Measurements from ENCODE around the gene HNRNPK. TPM values are rescaled to one million over a fixed set of nuclear protein-coding genes. Genes with fewer than 3 reads are reported as not detected.

The HNRNPK gene
- 100 to 1,000 TPM; 176 to 299 TPM for polyA plus RNA-seq

- peak within 1 kb of the TSS; percentile 94 to 99 for H3K4me3 ChIP-seq (ENCODE audit: low read depth in 1 of 2, low read length in 2 of 2)
- H3K27ac ChIP-seq (ENCODE audit: low read depth in 2 of 2, low read length in 1 of 2), result peak within 1 kb of the TSS; percentile 98
- no peaks in the 10 kb centered on the region for H3K9me3 ChIP-seq (ENCODE audit: control insufficient read depth in 2 of 2, insufficient read depth in 1 of 2, low read depth in 1 of 2, low read length in 1 of 2)
- H3K36me3 ChIP-seq (ENCODE audit: control insufficient read depth in 2 of 2, insufficient read depth in 2 of 2, low read length in 1 of 2), result peaks cover 4 to 5% of the 10 kb centered on the region in 2 donors
- WGBS, 2 donors, result 0 to 1% methylated on average over 56 to 57 of the region's 57 CpGs
- no peaks in the 10 kb centered on the region for H3K27me3 ChIP-seq (ENCODE audit: control insufficient read depth in 1 of 2, insufficient read depth in 2 of 2, low read length in 2 of 2)
- H3K4me1 ChIP-seq (ENCODE audit: control insufficient read depth in 2 of 2, insufficient read depth in 2 of 2, low read length in 1 of 2), result peaks cover 0 to 2% of the 10 kb centered on the region in 2 donors
Observed at GRCh38 chr9:83979812-83980394, at the start of gene HNRNPK. Gene HNRNPK, minus strand, starts transcription at chr9:83980215. Its CDS starts 1,963 bp downstream, at chr9:83978252.

GRCh38 chr9:84027201-84027600 lies 47.2 kb upstream of the HNRNPK start:
- no peaks in the 10 kb centered on the region for H3K9me3 ChIP-seq (ENCODE audit: control insufficient read depth in 2 of 2, insufficient read depth in 1 of 2, low read depth in 1 of 2, low read length in 1 of 2)
- H3K36me3 ChIP-seq (ENCODE audit: control insufficient read depth in 2 of 2, insufficient read depth in 2 of 2, low read length in 1 of 2), result no peaks in the 10 kb centered on the region
- H3K27ac ChIP-seq (ENCODE audit: low read depth in 2 of 2, low read length in 1 of 2), result no peak overlapping the region
- no peaks in the 10 kb centered on the region for H3K4me1 ChIP-seq (ENCODE audit: control insufficient read depth in 2 of 2, insufficient read depth in 2 of 2, low read length in 1 of 2)
- no peaks in the 10 kb centered on the region for H3K27me3 ChIP-seq (ENCODE audit: control insufficient read depth in 1 of 2, insufficient read depth in 2 of 2, low read length in 2 of 2)
- no peak overlapping the region for H3K4me3 ChIP-seq (ENCODE audit: low read depth in 1 of 2, low read length in 2 of 2)
- WGBS, 2 donors, result 76 to 89% methylated on average over 4 of the region's 4 CpGs

GRCh38 chr9:84024041-84024575 lies 44.1 kb upstream of the HNRNPK start:
- 62 to 90% methylated on average over 4 of the region's 4 CpGs for WGBS, 2 donors

GRCh38 chr9:84007662-84008061 lies 27.6 kb upstream of the HNRNPK start:
- Histone ChIP-seq H3K4me3 (ENCODE audit: low read depth in 1 of 2, low read length in 2 of 2) (no peak overlapping the region), H3K4me1 (ENCODE audit: control insufficient read depth in 2 of 2, insufficient read depth in 2 of 2, low read length in 1 of 2) (no peaks in the 10 kb centered on the region), H3K27ac (ENCODE audit: low read depth in 2 of 2, low read length in 1 of 2) (no peak overlapping the region), H3K36me3 (ENCODE audit: control insufficient read depth in 2 of 2, insufficient read depth in 2 of 2, low read length in 1 of 2) (peaks cover 0 to 3% of the 10 kb centered on the region in 2 donors), H3K9me3 (ENCODE audit: control insufficient read depth in 2 of 2, insufficient read depth in 1 of 2, low read depth in 1 of 2, low read length in 1 of 2) (no peaks in the 10 kb centered on the region), H3K27me3 (ENCODE audit: control insufficient read depth in 1 of 2, insufficient read depth in 2 of 2, low read length in 2 of 2) (no peaks in the 10 kb centered on the region)
- WGBS, 2 donors, result 92 to 98% methylated on average over 2 of the region's 2 CpGs

More at GRCh38 chr9:84024041-84024575, 44.1 kb upstream of the HNRNPK start:
- no peak overlapping the region for H3K27ac ChIP-seq (ENCODE audit: low read depth in 2 of 2, low read length in 1 of 2)
- no peak overlapping the region for H3K4me3 ChIP-seq (ENCODE audit: low read depth in 1 of 2, low read length in 2 of 2)
- H3K27me3 ChIP-seq (ENCODE audit: control insufficient read depth in 1 of 2, insufficient read depth in 2 of 2, low read length in 2 of 2), result no peaks in the 10 kb centered on the region
- H3K36me3 ChIP-seq (ENCODE audit: control insufficient read depth in 2 of 2, insufficient read depth in 2 of 2, low read length in 1 of 2), result no peaks in the 10 kb centered on the region
- H3K4me1 ChIP-seq (ENCODE audit: control insufficient read depth in 2 of 2, insufficient read depth in 2 of 2, low read length in 1 of 2), result no peaks in the 10 kb centered on the region
- no peaks in the 10 kb centered on the region for H3K9me3 ChIP-seq (ENCODE audit: control insufficient read depth in 2 of 2, insufficient read depth in 1 of 2, low read depth in 1 of 2, low read length in 1 of 2)

- H3K4me1 ChIP-seq (ENCODE audit: control insufficient read depth in 2 of 2, insufficient read depth in 2 of 2, low read length in 1 of 2), result no peaks in the 10 kb centered on the region
- H3K9me3 ChIP-seq (ENCODE audit: control insufficient read depth in 2 of 2, insufficient read depth in 1 of 2, low read depth in 1 of 2, low read length in 1 of 2), result no peaks in the 10 kb centered on the region
- H3K27me3 ChIP-seq (ENCODE audit: control insufficient read depth in 1 of 2, insufficient read depth in 2 of 2, low read length in 2 of 2), result no peaks in the 10 kb centered on the region
- peaks cover 0 to 3% of the 10 kb centered on the region in 2 donors for H3K36me3 ChIP-seq (ENCODE audit: control insufficient read depth in 2 of 2, insufficient read depth in 2 of 2, low read length in 1 of 2)
- 86 to 90% methylated on average over 3 of the region's 3 CpGs for WGBS, 2 donors
- no peak overlapping the region for H3K4me3 ChIP-seq (ENCODE audit: low read depth in 1 of 2, low read length in 2 of 2)
- no peak overlapping the region for H3K27ac ChIP-seq (ENCODE audit: low read depth in 2 of 2, low read length in 1 of 2)
Observed at GRCh38 chr9:84003246-84003645, 23.2 kb upstream of the HNRNPK start.

- H3K36me3 ChIP-seq (ENCODE audit: control insufficient read depth in 2 of 2, insufficient read depth in 2 of 2, low read length in 1 of 2), result peaks cover 0 to 3% of the 10 kb centered on the region in 2 donors
Observed at GRCh38 chr9:84002344-84002743, 22.3 kb upstream of the HNRNPK start.

GRCh38 chr9:84001621-84002020 lies 21.6 kb upstream of the HNRNPK start:
- no peaks in the 10 kb centered on the region for H3K9me3 ChIP-seq (ENCODE audit: control insufficient read depth in 2 of 2, insufficient read depth in 1 of 2, low read depth in 1 of 2, low read length in 1 of 2)
- WGBS, 2 donors, result 89 to 91% methylated on average over 2 of the region's 2 CpGs
- no peak overlapping the region for H3K27ac ChIP-seq (ENCODE audit: low read depth in 2 of 2, low read length in 1 of 2)
- H3K36me3 ChIP-seq (ENCODE audit: control insufficient read depth in 2 of 2, insufficient read depth in 2 of 2, low read length in 1 of 2), result peaks cover 0 to 3% of the 10 kb centered on the region in 2 donors
- H3K4me1 ChIP-seq (ENCODE audit: control insufficient read depth in 2 of 2, insufficient read depth in 2 of 2, low read length in 1 of 2), result no peaks in the 10 kb centered on the region
- H3K4me3 ChIP-seq (ENCODE audit: low read depth in 1 of 2, low read length in 2 of 2), result no peak overlapping the region
- no peaks in the 10 kb centered on the region for H3K27me3 ChIP-seq (ENCODE audit: control insufficient read depth in 1 of 2, insufficient read depth in 2 of 2, low read length in 2 of 2)

More at GRCh38 chr9:84002344-84002743, 22.3 kb upstream of the HNRNPK start:
- H3K27me3 ChIP-seq (ENCODE audit: control insufficient read depth in 1 of 2, insufficient read depth in 2 of 2, low read length in 2 of 2), result no peaks in the 10 kb centered on the region
- no peaks in the 10 kb centered on the region for H3K4me1 ChIP-seq (ENCODE audit: control insufficient read depth in 2 of 2, insufficient read depth in 2 of 2, low read length in 1 of 2)
- H3K4me3 ChIP-seq (ENCODE audit: low read depth in 1 of 2, low read length in 2 of 2), result no peak overlapping the region
- no peak overlapping the region for H3K27ac ChIP-seq (ENCODE audit: low read depth in 2 of 2, low read length in 1 of 2)
- H3K9me3 ChIP-seq (ENCODE audit: control insufficient read depth in 2 of 2, insufficient read depth in 1 of 2, low read depth in 1 of 2, low read length in 1 of 2), result no peaks in the 10 kb centered on the region

- Histone ChIP-seq H3K36me3 (ENCODE audit: control insufficient read depth in 2 of 2, insufficient read depth in 2 of 2, low read length in 1 of 2) (peaks cover 0 to 3% of the 10 kb centered on the region in 2 donors), H3K4me3 (ENCODE audit: low read depth in 1 of 2, low read length in 2 of 2) (no peak overlapping the region), H3K9me3 (ENCODE audit: control insufficient read depth in 2 of 2, insufficient read depth in 1 of 2, low read depth in 1 of 2, low read length in 1 of 2) (no peaks in the 10 kb centered on the region), H3K4me1 (ENCODE audit: control insufficient read depth in 2 of 2, insufficient read depth in 2 of 2, low read length in 1 of 2) (no peaks in the 10 kb centered on the region), H3K27me3 (ENCODE audit: control insufficient read depth in 1 of 2, insufficient read depth in 2 of 2, low read length in 2 of 2) (no peaks in the 10 kb centered on the region), H3K27ac (ENCODE audit: low read depth in 2 of 2, low read length in 1 of 2) (no peak overlapping the region)
- WGBS, 2 donors, result 86 to 92% methylated on average over 3 of the region's 3 CpGs
Observed at GRCh38 chr9:84000186-84000585, 20.2 kb upstream of the HNRNPK start.

- H3K36me3 ChIP-seq (ENCODE audit: control insufficient read depth in 2 of 2, insufficient read depth in 2 of 2, low read length in 1 of 2), result no peaks in the 10 kb centered on the region
- no peaks in the 10 kb centered on the region for H3K9me3 ChIP-seq (ENCODE audit: control insufficient read depth in 2 of 2, insufficient read depth in 1 of 2, low read depth in 1 of 2, low read length in 1 of 2)
- H3K4me1 ChIP-seq (ENCODE audit: control insufficient read depth in 2 of 2, insufficient read depth in 2 of 2, low read length in 1 of 2), result no peaks in the 10 kb centered on the region
- 52 to 68% methylated on average over 2 of the region's 2 CpGs for WGBS, 2 donors
- no peak overlapping the region for H3K4me3 ChIP-seq (ENCODE audit: low read depth in 1 of 2, low read length in 2 of 2)
- no peak overlapping the region for H3K27ac ChIP-seq (ENCODE audit: low read depth in 2 of 2, low read length in 1 of 2)
- no peaks in the 10 kb centered on the region for H3K27me3 ChIP-seq (ENCODE audit: control insufficient read depth in 1 of 2, insufficient read depth in 2 of 2, low read length in 2 of 2)
Observed at GRCh38 chr9:83999141-83999918, 19.3 kb upstream of the HNRNPK start.

Data from esophagus (tissue), 2 donors.